ENCODE results near the gene MYO7A. TPM values are rescaled to one million over a fixed set of nuclear protein-coding genes. Genes with fewer than 3 reads are reported as not detected.

Gene MYO7A
- total RNA-seq, 4 donors from 2014 or later = 3.8 to 8.7 (median 5.7) TPM

DNA sequence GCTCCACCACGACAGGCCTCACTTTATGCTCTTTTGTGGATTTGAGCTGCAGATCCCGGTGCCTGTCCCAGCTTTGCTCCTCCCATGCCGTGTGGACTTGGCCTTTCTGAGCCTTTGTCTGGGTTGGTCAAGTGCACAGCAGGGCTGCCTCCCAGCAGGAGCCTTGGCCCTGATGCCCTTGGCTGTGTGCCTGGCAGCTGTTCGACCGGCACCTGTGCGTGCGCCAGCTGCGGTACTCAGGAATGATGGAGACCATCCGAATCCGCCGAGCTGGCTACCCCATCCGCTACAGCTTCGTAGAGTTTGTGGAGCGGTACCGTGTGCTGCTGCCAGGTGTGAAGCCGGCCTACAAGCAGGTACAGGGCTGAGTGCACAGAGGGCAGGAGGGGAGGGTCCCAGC is 46.5 kb downstream of the MYO7A start:
- Histone ChIP-seq H3K36me3 (no peaks in the 10 kb centered on the region), H3K4me1 (no peaks in the 10 kb centered on the region), H3K9me3 (no peaks in the 10 kb centered on the region), H3K27me3 (no peaks in the 10 kb centered on the region), H3K4me3 (replicated peaks in 1 of 3) (no peak overlapping the region), H3K27ac (no peak overlapping the region)
- 78 to 85% methylated on average over 16 of the region's 16 CpGs for WGBS, 2 donors
- no peak for TF ChIP-seq POLR2A (IDR thresholded peaks at IDR 0.05)
- TF ChIP-seq, protein P1, sequence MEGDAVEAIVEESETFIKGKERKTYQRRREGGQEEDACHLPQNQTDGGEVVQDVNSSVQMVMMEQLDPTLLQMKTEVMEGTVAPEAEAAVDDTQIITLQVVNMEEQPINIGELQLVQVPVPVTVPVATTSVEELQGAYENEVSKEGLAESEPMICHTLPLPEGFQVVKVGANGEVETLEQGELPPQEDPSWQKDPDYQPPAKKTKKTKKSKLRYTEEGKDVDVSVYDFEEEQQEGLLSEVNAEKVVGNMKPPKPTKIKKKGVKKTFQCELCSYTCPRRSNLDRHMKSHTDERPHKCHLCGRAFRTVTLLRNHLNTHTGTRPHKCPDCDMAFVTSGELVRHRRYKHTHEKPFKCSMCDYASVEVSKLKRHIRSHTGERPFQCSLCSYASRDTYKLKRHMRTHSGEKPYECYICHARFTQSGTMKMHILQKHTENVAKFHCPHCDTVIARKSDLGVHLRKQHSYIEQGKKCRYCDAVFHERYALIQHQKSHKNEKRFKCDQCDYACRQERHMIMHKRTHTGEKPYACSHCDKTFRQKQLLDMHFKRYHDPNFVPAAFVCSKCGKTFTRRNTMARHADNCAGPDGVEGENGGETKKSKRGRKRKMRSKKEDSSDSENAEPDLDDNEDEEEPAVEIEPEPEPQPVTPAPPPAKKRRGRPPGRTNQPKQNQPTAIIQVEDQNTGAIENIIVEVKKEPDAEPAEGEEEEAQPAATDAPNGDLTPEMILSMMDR (IDR thresholded peaks at IDR 0.05) = no peak
- intact Hi-C loops (cut with DNase I) = no loop called here
- DNase-seq = no peak

DNA sequence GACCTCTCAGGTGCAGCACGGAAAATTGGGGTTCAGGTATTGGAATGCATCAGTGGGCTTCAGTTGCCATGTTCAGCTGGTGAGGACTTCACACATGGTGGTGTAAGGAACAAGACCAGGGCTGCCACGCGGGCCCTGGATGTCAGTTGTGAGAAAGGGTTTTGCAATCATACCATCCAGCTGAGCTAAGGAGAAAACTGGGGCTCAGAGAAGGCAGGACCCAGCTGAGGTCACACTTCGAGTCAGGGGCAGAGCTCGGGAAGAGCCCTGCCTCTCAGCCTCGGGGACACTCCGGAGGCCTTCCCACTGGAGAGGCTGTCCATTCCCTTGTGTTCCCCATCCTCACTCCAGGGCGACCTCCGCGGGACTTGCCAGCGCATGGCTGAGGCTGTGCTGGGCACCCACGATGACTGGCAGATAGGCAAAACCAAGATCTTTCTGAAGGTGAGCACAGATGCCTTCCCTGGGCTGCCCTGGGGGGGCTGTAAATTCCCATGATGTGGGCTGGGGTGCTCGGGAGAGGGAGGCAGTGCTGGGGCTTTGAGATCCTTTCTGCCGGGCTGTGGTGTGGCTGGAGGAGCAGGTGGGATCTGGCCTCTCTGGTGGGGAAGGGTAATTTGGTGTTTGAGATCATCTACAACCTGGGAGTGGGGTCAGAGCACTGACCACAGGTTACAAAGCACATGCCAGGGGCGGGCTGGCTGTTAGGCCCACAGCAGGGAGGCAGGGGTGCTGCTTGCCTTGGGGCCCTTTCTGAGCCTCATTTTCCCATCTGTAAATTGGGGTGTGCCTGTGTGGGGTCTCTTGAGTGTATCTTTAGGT is 47.2 kb downstream of the MYO7A start:
- Histone ChIP-seq H3K36me3 (no peaks in the 10 kb centered on the region), H3K9me3 (no peaks in the 10 kb centered on the region), H3K27me3 (no peaks in the 10 kb centered on the region), H3K4me3 (replicated peaks in 1 of 3) (no peak overlapping the region), H3K4me1 (no peaks in the 10 kb centered on the region), H3K27ac (no peak overlapping the region)
- no peak for DNase-seq
- intact Hi-C loops (cut with DNase I) = no loop called here
- TF ChIP-seq POLR2A (IDR thresholded peaks at IDR 0.05) = no peak
- TF ChIP-seq, protein P1 (IDR thresholded peaks at IDR 0.05) = no peak
- 84 to 94% methylated on average over 9 to 15 of the region's 15 CpGs for WGBS, 2 donors

DNA sequence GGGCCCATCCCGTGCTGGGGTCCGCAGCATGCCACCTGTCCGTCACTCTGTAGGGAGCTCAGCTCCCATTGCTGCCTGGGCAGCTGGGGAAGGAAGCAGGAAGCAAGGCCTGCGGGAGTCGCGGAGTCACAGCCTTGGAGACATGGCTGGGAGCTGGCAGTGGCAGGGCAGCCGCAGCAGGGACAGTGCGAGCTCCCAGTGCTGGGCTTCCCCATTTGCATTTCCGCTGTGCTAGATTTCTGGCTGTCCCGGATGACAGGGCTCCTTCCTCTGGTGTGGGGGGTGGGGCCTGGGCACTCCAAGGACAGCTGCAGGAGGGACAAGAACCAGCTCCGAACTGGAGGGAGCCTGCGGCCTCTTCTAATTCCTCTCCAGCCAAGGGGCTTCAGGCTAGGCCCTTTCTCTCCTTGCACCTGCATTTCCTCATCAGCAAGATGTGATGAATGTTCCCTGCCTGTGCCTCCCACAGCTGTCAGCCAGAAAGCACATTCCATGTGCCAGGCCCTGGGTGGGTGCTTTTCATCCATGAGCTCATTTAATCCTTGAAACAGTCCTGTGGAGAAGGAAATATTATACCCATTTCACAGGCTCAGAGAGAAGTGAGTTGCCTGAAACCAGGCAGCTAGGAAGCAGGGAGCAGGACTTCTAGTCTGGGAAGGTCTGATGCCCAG is 48.0 kb downstream of the MYO7A start:
- H3K4me1 ChIP-seq = no peaks in the 10 kb centered on the region
- H3K36me3 ChIP-seq = no peaks in the 10 kb centered on the region
- H3K27ac ChIP-seq = no peak overlapping the region
- DNase-seq = no peak
- H3K4me3 ChIP-seq (replicated peaks in 1 of 3) = no peak overlapping the region
- TF ChIP-seq POLR2A (IDR thresholded peaks at IDR 0.05) = no peak
- TF ChIP-seq, protein P1 (IDR thresholded peaks at IDR 0.05) = no peak
- intact Hi-C loops (cut with DNase I) = no loop called here
- whole genome bisulfite sequencing, 2 donors = 67 to 70% methylated on average over 4 to 5 of the region's 12 CpGs
- H3K27me3 ChIP-seq = no peaks in the 10 kb centered on the region
- H3K9me3 ChIP-seq = no peaks in the 10 kb centered on the region

- Histone ChIP-seq H3K27me3 (no peaks in the 10 kb centered on the region), H3K4me3 (replicated peaks in 1 of 3) (no peak overlapping the region), H3K9me3 (no peaks in the 10 kb centered on the region), H3K4me1 (no peaks in the 10 kb centered on the region), H3K36me3 (no peaks in the 10 kb centered on the region), H3K27ac (no peak overlapping the region)
- no peak for TF ChIP-seq POLR2A (IDR thresholded peaks at IDR 0.05)
- TF ChIP-seq, protein P1 (IDR thresholded peaks at IDR 0.05) = no peak
- intact Hi-C loops (cut with DNase I) = no loop called here
- no peak for DNase-seq
- WGBS, 2 donors = 78 to 91% methylated on average over 9 of the region's 9 CpGs
Observed at GRCh38 chr11:77176996-77177395, 49.0 kb downstream of the MYO7A start.

- Histone ChIP-seq H3K27ac (no peak overlapping the region), H3K27me3 (no peaks in the 10 kb centered on the region), H3K4me3 (replicated peaks in 1 of 3) (no peak overlapping the region), H3K4me1 (no peaks in the 10 kb centered on the region), H3K36me3 (no peaks in the 10 kb centered on the region), H3K9me3 (no peaks in the 10 kb centered on the region)
- no peak for TF ChIP-seq POLR2A (IDR thresholded peaks at IDR 0.05)
- TF ChIP-seq, protein P1 (IDR thresholded peaks at IDR 0.05) = no peak
- intact Hi-C loops (cut with DNase I) = no loop called here
- WGBS, 2 donors = 92 to 93% methylated on average over 4 of the region's 4 CpGs
- DNase-seq = no peak
Observed at GRCh38 chr11:77178150-77178549, 50.1 kb downstream of the MYO7A start.

Data from thyroid gland (tissue), 4 donors.